Measurements from ENCODE around the gene ZBTB16.

GRCh38 chr11:114272311-114272710 lies 212.8 kb downstream of the ZBTB16 start:
- TF ChIP-seq POLR2A (IDR thresholded peaks at IDR 0.05; ENCODE audit: low read length) (no peak), GATA1 (IDR thresholded peaks at IDR 0.05; ENCODE audit: low read depth, low read length) (no peak)

Data from erythroblast (primary cell).